GM23248 (cell line): Measurements from ENCODE around the gene TTLL8. TPM values are rescaled to one million over a fixed set of nuclear protein-coding genes. Genes with fewer than 3 reads are reported as not detected.

Experiments used
- DNase-seq: peaks from one replicate; pipeline ENCODE4 v3.0.0-alpha.2; 2015
- H2AFZ ChIP-seq: fragments of 200-600 bp; sonication (generic); 2 replicates; pipeline ENCODE4 v1.6.1; 2016; ENCODE audit warnings: antibody characterized with exemption
- H3F3A ChIP-seq: fragments of 200-600 bp; sonication (generic); 2 replicates; pipeline ENCODE4 v1.6.1; 2016; ENCODE audit warnings: mild to moderate bottlenecking, antibody characterized with exemption, mixed run types; ENCODE audit not compliant: insufficient read depth
- H3K27ac ChIP-seq: fragments of 200-600 bp; sonication (generic); 2 replicates; pipeline ENCODE4 v1.5.1; 2016; ENCODE audit warnings: mild to moderate bottlenecking
- H3K27me3 ChIP-seq: fragments of 200-600 bp; sonication (generic); replicated peaks from 2 replicates; pipeline ENCODE4 v1.6.1; 2016; ENCODE audit warnings: mild to moderate bottlenecking; ENCODE audit not compliant: insufficient read depth
- H3K36me3 ChIP-seq: fragments of 200-600 bp; sonication (generic); 2 replicates; pipeline ENCODE4 v1.6.1; 2016; ENCODE audit warnings: low read depth, mild to moderate bottlenecking
- H3K4me1 ChIP-seq: fragments of 200-600 bp; sonication (generic); 2 replicates; pipeline ENCODE4 v1.6.1; 2016; ENCODE audit warnings: mild to moderate bottlenecking; ENCODE audit not compliant: insufficient read depth
- H3K4me2 ChIP-seq: fragments of 200-600 bp; sonication (generic); one replicate; pipeline ENCODE4 v1.6.1; 2016; ENCODE audit warnings: mild to moderate bottlenecking; ENCODE audit not compliant: unreplicated experiment
- H3K4me3 ChIP-seq: fragments of 200-600 bp; sonication (generic); 2 replicates; pipeline ENCODE4 v1.5.1; 2016; ENCODE audit warnings: mild to moderate bottlenecking
- H3K79me2 ChIP-seq: fragments of 200-600 bp; sonication (generic); 2 replicates; pipeline ENCODE4 v1.6.1; 2016; ENCODE audit warnings: mild to moderate bottlenecking; ENCODE audit not compliant: insufficient read depth
- H3K9ac ChIP-seq: fragments of 200-600 bp; sonication (generic); 2 replicates; pipeline ENCODE4 v1.6.1; 2016; ENCODE audit warnings: mild to moderate bottlenecking
- H3K9me2 ChIP-seq: fragments of 200-600 bp; sonication (generic); 2 replicates; pipeline ENCODE4 v1.6.1; 2016; ENCODE audit warnings: mixed run types, mild to moderate bottlenecking, moderate library complexity; ENCODE audit not compliant: insufficient read depth
- H3K9me3 ChIP-seq: fragments of 200-600 bp; sonication (generic); one replicate; pipeline ENCODE4 v1.6.1; 2017; ENCODE audit warnings: low read depth
- H4K20me1 ChIP-seq: fragments of 200-600 bp; sonication (generic); 2 replicates; pipeline ENCODE4 v1.6.0; 2016; ENCODE audit not compliant: insufficient read depth
- EZH2 ChIP-seq: fragments of 200-600 bp; sonication (generic); IDR thresholded peaks from 2 replicates; pipeline ENCODE4 v1.6.1; 2018; ENCODE audit warnings: antibody characterized with exemption, mild to moderate bottlenecking; ENCODE audit not compliant: insufficient read depth, poor library complexity, severe bottlenecking
- EZH2phosphoT487 ChIP-seq: fragments of 200-600 bp; sonication (generic); IDR thresholded peaks from 2 replicates; pipeline ENCODE4 v1.6.1; 2018; ENCODE audit warnings: antibody characterized with exemption, moderate library complexity, mild to moderate bottlenecking, low read depth; ENCODE audit not compliant: insufficient read depth
- WGBS, 2 experiments: methylation state at CpG; one replicate each; pipeline ENCODE4 v1.1.6; 2015 to 2017; ENCODE audit warnings: low lambda C conversion rate in 2 of 2, low coverage in 1 of 2; ENCODE audit errors: missing lambda C conversion rate in 2 of 2; 5-methylcytosine and 5-hydroxymethylcytosine counted together
- in situ Hi-C: fragments of 300-500 bp; cut with MboI; formaldehyde crosslinking; loops from 2 replicates; pipeline ENCODE4 v1.15.0; 2020
- polyA plus RNA-seq: library from polyadenylated mRNA; unstranded; fragments of >200 nt; fragmentation: Nextera tagmentation; extraction: Ambion mirVana; gene quantifications from 2 replicates; pipeline ENCODE4 v1.2.1, GENCODE V29; 2016
- total RNA-seq: library from RNA; depleted of rRNA; stranded (reverse); fragments of >200 nt; shearing (Covaris generic); gene quantifications from 2 replicates; pipeline ENCODE4 v1.2.3, GENCODE V29; 2014

The TTLL8 gene
- total and polyA plus RNA-seq, 2 experiments from 2014 or later = not detected

GRCh38 chr22:49996119-49996517, 62.0 kb downstream of the TTLL8 start:
- Histone ChIP-seq H3K27ac (no peak overlapping the region), H4K20me1 (no peaks in the 10 kb centered on the region), H3K9me2 (no peaks in the 10 kb centered on the region), H3K27me3 (no peaks in the 10 kb centered on the region), H3K9ac (no peak overlapping the region), H3F3A (no peaks in the 10 kb centered on the region), H3K4me2 (no peak overlapping the region), H3K79me2 (no peaks in the 10 kb centered on the region), H3K9me3 (no peaks in the 10 kb centered on the region), H3K36me3 (no peaks in the 10 kb centered on the region), H3K4me3 (no peak overlapping the region), H3K4me1 (no peaks in the 10 kb centered on the region), H2AFZ (no peak overlapping the region)
- in situ Hi-C loops = no loop called here
- 60 to 66% methylated on average over 4 of the region's 4 CpGs for WGBS, 2 experiments
- TF ChIP-seq EZH2 (no peak), EZH2phosphoT487 (no peak)
- no peak for DNase-seq

GRCh38 chr22:49995361-49996118, 62.6 kb downstream of the TTLL8 start:
- H3K4me3 ChIP-seq = no peak overlapping the region
- H4K20me1 ChIP-seq = no peaks in the 10 kb centered on the region
- H3K27me3 ChIP-seq = no peaks in the 10 kb centered on the region
- H3K4me1 ChIP-seq = no peaks in the 10 kb centered on the region
- no peak for DNase-seq
- no peak overlapping the region for H2AFZ ChIP-seq
- H3K79me2 ChIP-seq = no peaks in the 10 kb centered on the region
- H3K9me2 ChIP-seq = no peaks in the 10 kb centered on the region
- H3K9ac ChIP-seq = no peak overlapping the region
- WGBS, 2 experiments = 60 to 64% methylated on average over 8 to 9 of the region's 10 CpGs
- in situ Hi-C loops = no loop called here
- no peaks in the 10 kb centered on the region for H3K36me3 ChIP-seq
- H3K9me3 ChIP-seq = no peaks in the 10 kb centered on the region
- no peaks in the 10 kb centered on the region for H3F3A ChIP-seq
- TF ChIP-seq EZH2phosphoT487 = no peak
- no peak for TF ChIP-seq EZH2
- H3K4me2 ChIP-seq = no peak overlapping the region
- no peak overlapping the region for H3K27ac ChIP-seq

- Histone ChIP-seq H3K27me3 (no peaks in the 10 kb centered on the region), H3K4me3 (no peak overlapping the region), H3F3A (no peaks in the 10 kb centered on the region), H3K79me2 (no peaks in the 10 kb centered on the region), H3K4me2 (no peak overlapping the region), H2AFZ (no peak overlapping the region), H3K9ac (no peak overlapping the region), H4K20me1 (no peaks in the 10 kb centered on the region), H3K4me1 (no peaks in the 10 kb centered on the region), H3K36me3 (no peaks in the 10 kb centered on the region), H3K9me2 (no peaks in the 10 kb centered on the region), H3K27ac (no peak overlapping the region), H3K9me3 (no peaks in the 10 kb centered on the region)
- DNase-seq = no peak
- in situ Hi-C loops = no loop called here
- TF ChIP-seq EZH2 (no peak), EZH2phosphoT487 (no peak)
- WGBS, 2 experiments = 57 to 64% methylated on average over 3 of the region's 3 CpGs
Observed at GRCh38 chr22:49995041-49995360, 63.1 kb downstream of the TTLL8 start.

- Histone ChIP-seq H3K4me2 (no peak overlapping the region), H3K4me3 (no peak overlapping the region), H3K27ac (no peak overlapping the region), H2AFZ (no peak overlapping the region), H3F3A (no peaks in the 10 kb centered on the region), H3K9me2 (no peaks in the 10 kb centered on the region), H3K4me1 (no peaks in the 10 kb centered on the region), H3K27me3 (no peaks in the 10 kb centered on the region), H3K36me3 (no peaks in the 10 kb centered on the region), H3K9me3 (no peaks in the 10 kb centered on the region), H4K20me1 (no peaks in the 10 kb centered on the region), H3K79me2 (no peaks in the 10 kb centered on the region), H3K9ac (no peak overlapping the region)
- TF ChIP-seq EZH2phosphoT487 (no peak), EZH2 (no peak)
- no peak for DNase-seq
- in situ Hi-C loops = no loop called here
- 77 to 80% methylated on average over 17 to 21 of the region's 21 CpGs for WGBS, 2 experiments
Observed at GRCh38 chr22:49994361-49995040, 63.6 kb downstream of the TTLL8 start.
